ENCODE measurements around the gene PARN. TPM values are rescaled to one million over a fixed set of nuclear protein-coding genes. Genes with fewer than 3 reads are reported as not detected.
"Not testable (repeated sequence)": the region's sequence is repeated elsewhere in the genome, so short reads cannot be mapped to it uniquely, and the experiment has no call there.

Gene PARN
- total RNA-seq, 2 experiments from 2014 or later: 27.4 to 28.2 TPM

GRCh38 chr16:14545346-14545884, 84.6 kb downstream of the PARN start:
- Histone ChIP-seq H3K27ac (ENCODE audit: low read depth in 1 of 2, low read length in 2 of 2) (no peak overlapping the region), H3K4me3 (ENCODE audit: low read length) (no peak overlapping the region), H3K27me3 (ENCODE audit: control insufficient read depth in 1 of 2, insufficient read depth in 2 of 2, low read length in 2 of 2) (no peaks in the 10 kb centered on the region), H3K36me3 (ENCODE audit: insufficient read depth, low read length) (peaks cover 28% of the 10 kb centered on the region), H3K9me3 (ENCODE audit: control insufficient read depth in 1 of 2, insufficient read depth in 1 of 2, low read length in 2 of 2) (peaks cover 0 to 6% of the 10 kb centered on the region in 2 experiments), H3K4me1 (ENCODE audit: insufficient read depth, low read length) (no peaks in the 10 kb centered on the region)
- CTCF ChIA-PET: interaction anchor here (1.0 kb wide), 1 partner anchor 23 kb away, joined by 3 read pairs; no protein-coding TSS in a partner anchor
- H3K4me1 Mint-ChIP-seq (ENCODE audit: low read depth): no peaks in the 10 kb centered on the region
- H3K4me3 Mint-ChIP-seq: no peak overlapping the region
- POLR2A ChIA-PET: interaction anchor here (0.6 kb wide), 1 partner anchor 151 kb away, joined by 3 read pairs; no protein-coding TSS in a partner anchor
- H3K9me3 Mint-ChIP-seq: peaks cover 2% of the 10 kb centered on the region
- H3K36me3 Mint-ChIP-seq (ENCODE audit: low read depth): peaks cover 95% of the 10 kb centered on the region
- DNase-seq (no peak), ATAC-seq (ENCODE audit: poor library complexity) (no peak)
- H3K27me3 Mint-ChIP-seq: no peaks in the 10 kb centered on the region
- intact Hi-C loops (cut with DNase I, micrococcal nuclease): no loop called here
- TF ChIP-seq, protein P1, sequence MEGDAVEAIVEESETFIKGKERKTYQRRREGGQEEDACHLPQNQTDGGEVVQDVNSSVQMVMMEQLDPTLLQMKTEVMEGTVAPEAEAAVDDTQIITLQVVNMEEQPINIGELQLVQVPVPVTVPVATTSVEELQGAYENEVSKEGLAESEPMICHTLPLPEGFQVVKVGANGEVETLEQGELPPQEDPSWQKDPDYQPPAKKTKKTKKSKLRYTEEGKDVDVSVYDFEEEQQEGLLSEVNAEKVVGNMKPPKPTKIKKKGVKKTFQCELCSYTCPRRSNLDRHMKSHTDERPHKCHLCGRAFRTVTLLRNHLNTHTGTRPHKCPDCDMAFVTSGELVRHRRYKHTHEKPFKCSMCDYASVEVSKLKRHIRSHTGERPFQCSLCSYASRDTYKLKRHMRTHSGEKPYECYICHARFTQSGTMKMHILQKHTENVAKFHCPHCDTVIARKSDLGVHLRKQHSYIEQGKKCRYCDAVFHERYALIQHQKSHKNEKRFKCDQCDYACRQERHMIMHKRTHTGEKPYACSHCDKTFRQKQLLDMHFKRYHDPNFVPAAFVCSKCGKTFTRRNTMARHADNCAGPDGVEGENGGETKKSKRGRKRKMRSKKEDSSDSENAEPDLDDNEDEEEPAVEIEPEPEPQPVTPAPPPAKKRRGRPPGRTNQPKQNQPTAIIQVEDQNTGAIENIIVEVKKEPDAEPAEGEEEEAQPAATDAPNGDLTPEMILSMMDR (IDR thresholded peaks at IDR 0.05): no peak
- H3K27ac Mint-ChIP-seq: no peak overlapping the region

- ATAC-seq (ENCODE audit: poor library complexity); H3K4me1 ChIP-seq (ENCODE audit: insufficient read depth, low read length); H3K27ac Mint-ChIP-seq; H3K27me3 ChIP-seq (ENCODE audit: control insufficient read depth in 1 of 2, insufficient read depth in 2 of 2, low read length in 2 of 2); H3K4me3 ChIP-seq (ENCODE audit: low read length); H3K27me3 Mint-ChIP-seq; H3K4me3 Mint-ChIP-seq; H3K9me3 Mint-ChIP-seq; H3K4me1 Mint-ChIP-seq (ENCODE audit: low read depth); CTCF ChIA-PET; H3K9me3 ChIP-seq (ENCODE audit: control insufficient read depth in 1 of 2, insufficient read depth in 1 of 2, low read length in 2 of 2); intact Hi-C loops (cut with DNase I, micrococcal nuclease); POLR2A ChIA-PET; DNase-seq; H3K27ac ChIP-seq (ENCODE audit: low read depth in 1 of 2, low read length in 2 of 2): not testable (repeated sequence)
- peaks cover 24% of the 10 kb centered on the region for H3K36me3 ChIP-seq (ENCODE audit: insufficient read depth, low read length)
- peaks cover 94% of the 10 kb centered on the region for H3K36me3 Mint-ChIP-seq (ENCODE audit: low read depth)
These were observed 85.2 kb downstream of the PARN start for GRCh38 chr16:14544846-14545245.

DNA sequence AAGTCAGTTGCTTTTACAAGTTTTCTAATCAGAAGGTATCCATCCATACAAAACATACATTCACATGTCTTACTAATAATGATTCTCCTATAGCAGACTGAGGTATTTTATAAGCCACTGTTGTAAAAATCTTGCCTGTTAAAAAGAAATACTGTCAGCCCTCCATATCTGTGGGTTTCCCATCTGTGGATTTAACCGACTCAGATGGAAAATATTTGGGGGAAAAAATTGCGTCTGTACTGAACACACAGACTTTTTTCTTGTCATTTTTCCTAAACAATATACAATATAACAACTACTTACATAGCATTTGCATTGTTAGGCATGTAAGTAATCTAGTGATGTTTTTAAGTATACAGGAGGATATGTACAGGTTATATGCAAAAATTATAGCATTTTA, 90.4 kb downstream of the PARN start:
- no peaks in the 10 kb centered on the region for H3K4me1 Mint-ChIP-seq (ENCODE audit: low read depth)
- H3K9me3 ChIP-seq (ENCODE audit: control insufficient read depth in 1 of 2, insufficient read depth in 1 of 2, low read length in 2 of 2): peaks cover 0 to 6% of the 10 kb centered on the region in 2 experiments
- no peak for DNase-seq
- POLR2A ChIA-PET: no interaction called here
- no peak overlapping the region for H3K4me3 Mint-ChIP-seq
- peaks cover 58% of the 10 kb centered on the region for H3K36me3 Mint-ChIP-seq (ENCODE audit: low read depth)
- no peak overlapping the region for H3K4me3 ChIP-seq (ENCODE audit: low read length)
- H3K27ac Mint-ChIP-seq: no peak overlapping the region
- no peak overlapping the region for H3K27ac ChIP-seq (ENCODE audit: low read depth in 1 of 2, low read length in 2 of 2)
- TF ChIP-seq, protein P1 (IDR thresholded peaks at IDR 0.05): no peak
- CTCF ChIA-PET: no interaction called here
- no peaks in the 10 kb centered on the region for H3K27me3 ChIP-seq (ENCODE audit: control insufficient read depth in 1 of 2, insufficient read depth in 2 of 2, low read length in 2 of 2)
- no peaks in the 10 kb centered on the region for H3K4me1 ChIP-seq (ENCODE audit: insufficient read depth, low read length)
- intact Hi-C loops (cut with DNase I, micrococcal nuclease): no loop called here
- no peak for ATAC-seq (ENCODE audit: poor library complexity)
- no peaks in the 10 kb centered on the region for H3K27me3 Mint-ChIP-seq
- peaks cover 2% of the 10 kb centered on the region for H3K9me3 Mint-ChIP-seq
- peaks cover 18% of the 10 kb centered on the region for H3K36me3 ChIP-seq (ENCODE audit: insufficient read depth, low read length)

- ChIA-PET POLR2A (no interaction called here), CTCF (no interaction called here)
- Histone ChIP-seq H3K4me3 (ENCODE audit: low read length) (no peak overlapping the region), H3K36me3 (ENCODE audit: insufficient read depth, low read length) (peaks cover 17% of the 10 kb centered on the region), H3K9me3 (ENCODE audit: control insufficient read depth in 1 of 2, insufficient read depth in 1 of 2, low read length in 2 of 2) (peaks cover 0 to 6% of the 10 kb centered on the region in 2 experiments), H3K27me3 (ENCODE audit: control insufficient read depth in 1 of 2, insufficient read depth in 2 of 2, low read length in 2 of 2) (no peaks in the 10 kb centered on the region), H3K4me1 (ENCODE audit: insufficient read depth, low read length) (no peaks in the 10 kb centered on the region), H3K27ac (ENCODE audit: low read depth in 1 of 2, low read length in 2 of 2) (no peak overlapping the region)
- TF ChIP-seq, protein P1 (IDR thresholded peaks at IDR 0.05): no peak
- H3K27me3 Mint-ChIP-seq: no peaks in the 10 kb centered on the region
- H3K9me3 Mint-ChIP-seq: peaks cover 2% of the 10 kb centered on the region
- H3K27ac Mint-ChIP-seq: no peak overlapping the region
- intact Hi-C loops (cut with DNase I, micrococcal nuclease): no loop called here
- ATAC-seq (ENCODE audit: poor library complexity): no peak
- H3K36me3 Mint-ChIP-seq (ENCODE audit: low read depth): peaks cover 54% of the 10 kb centered on the region
- no peaks in the 10 kb centered on the region for H3K4me1 Mint-ChIP-seq (ENCODE audit: low read depth)
- no peak for DNase-seq
- H3K4me3 Mint-ChIP-seq: no peak overlapping the region
These were observed 90.9 kb downstream of the PARN start for GRCh38 chr16:14539156-14539555.

Measured in CD4-positive, alpha-beta T cell (primary cell).